ENCODE data around the gene KRT3. TPM values are rescaled to one million over a fixed set of nuclear protein-coding genes. Genes with fewer than 3 reads are reported as not detected.

The KRT3 gene
- polyA plus RNA-seq, 3 donors: not detected

- no peak overlapping the region for H3K27ac ChIP-seq (ENCODE audit: low read depth in 1 of 2, low read length in 2 of 2)
- no peaks in the 10 kb centered on the region for H3K4me1 ChIP-seq (ENCODE audit: control insufficient read depth in 1 of 2, insufficient read depth in 2 of 2, low read length in 2 of 2)
- 73% methylated on average over 2 of the region's 9 CpGs for WGBS (ENCODE audit: insufficient coverage)
- H2AFZ ChIP-seq (ENCODE audit: insufficient read depth, low read depth, low read length, poor library complexity, severe bottlenecking): no peak overlapping the region
- H3K36me3 ChIP-seq (replicated peaks in 1 of 2; ENCODE audit: control insufficient read depth in 1 of 2, insufficient read depth in 2 of 2, low read length in 2 of 2): no peaks in the 10 kb centered on the region
- no peak for TF ChIP-seq CTCF (IDR thresholded peaks at IDR 0.05)
- no peaks in the 10 kb centered on the region for H4K20me1 ChIP-seq (ENCODE audit: insufficient read depth, low read length)
- H3K9me3 Mint-ChIP-seq: peaks cover 0 to 2% (median 0%) of the 10 kb centered on the region in 7 donors
- H3K4me3 Mint-ChIP-seq: no peak overlapping the region
- H3K4me2 ChIP-seq (replicated peaks; ENCODE audit: extremely low read depth, low read length, poor library complexity, severe bottlenecking): no peak overlapping the region
- no peaks in the 10 kb centered on the region for H3K27me3 ChIP-seq (ENCODE audit: control insufficient read depth in 2 of 2, insufficient read depth in 2 of 2, low read length in 2 of 2)
- no peaks in the 10 kb centered on the region for H3K79me2 ChIP-seq (ENCODE audit: insufficient read depth, low read length)
- DNase-seq: no peak
- H3K27ac Mint-ChIP-seq: no peak overlapping the region
- no peak overlapping the region for H3K9ac ChIP-seq (ENCODE audit: insufficient read depth, low read length, poor library complexity, severe bottlenecking)
- H3K36me3 Mint-ChIP-seq: no peaks in the 10 kb centered on the region
- H3K27me3 Mint-ChIP-seq (ENCODE audit: low read depth in 3 of 3): peaks cover 4 to 11% (median 6%) of the 10 kb centered on the region in 3 donors
- H3K4me1 Mint-ChIP-seq: peaks cover 9% of the 10 kb centered on the region
- no peak overlapping the region for H3K4me3 ChIP-seq (replicated peaks in 1 of 3; ENCODE audit: low read depth in 2 of 3, low read length in 3 of 3)
- no peaks in the 10 kb centered on the region for H3K9me3 ChIP-seq (replicated peaks in 1 of 2; ENCODE audit: control insufficient read depth in 1 of 2, insufficient read depth in 1 of 2, low read length in 2 of 2)
- intact Hi-C loops (cut with micrococcal nuclease): no loop called here
These were observed 41.5 kb upstream of the KRT3 start for GRCh38 chr12:52837413-52837741.

DNA sequence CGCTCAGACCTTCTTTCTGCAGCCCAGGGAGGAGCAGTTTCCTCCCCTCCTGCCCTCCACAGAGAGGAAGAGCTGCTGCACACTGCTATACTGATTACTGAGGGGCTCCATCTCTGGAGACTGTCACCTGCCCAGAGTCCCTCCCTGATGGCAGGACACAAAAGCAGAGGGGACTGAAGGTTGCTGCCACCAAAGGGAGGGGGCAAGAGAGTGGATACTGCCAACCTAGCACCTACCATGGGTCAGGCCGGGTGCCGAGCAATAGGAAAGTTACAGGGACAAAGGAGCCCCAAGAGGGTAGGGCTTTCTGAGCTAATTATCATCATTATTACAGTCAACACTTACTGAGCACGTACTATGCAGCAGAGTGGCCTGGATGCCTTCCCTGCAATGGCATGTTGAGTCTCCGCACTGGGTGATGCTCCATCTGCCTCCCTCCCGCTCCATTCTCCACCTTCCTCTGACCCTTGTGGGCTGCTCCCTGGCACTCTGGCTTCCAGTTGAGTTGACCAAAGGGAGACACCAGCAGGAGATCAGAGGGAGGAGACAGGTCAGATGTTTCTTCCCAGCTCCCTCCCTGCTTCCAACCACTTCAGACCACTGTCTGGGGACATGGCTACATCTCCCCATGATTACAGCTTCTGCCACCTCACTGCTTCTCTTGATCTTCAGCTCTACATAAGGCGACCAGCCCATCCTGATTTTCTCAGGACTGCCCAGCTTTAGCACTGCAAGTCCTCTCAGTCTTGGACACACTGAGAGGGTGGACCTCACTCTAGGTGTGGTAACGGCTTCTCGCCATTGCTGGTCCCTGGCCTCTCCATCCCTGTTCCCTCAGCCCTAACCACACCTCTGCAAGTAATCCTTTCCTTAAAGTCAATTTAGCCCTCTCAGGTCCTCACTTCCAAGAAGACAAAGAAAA, 40.8 kb upstream of the KRT3 start:
- peaks cover 9% of the 10 kb centered on the region for H3K4me1 Mint-ChIP-seq
- intact Hi-C loops (cut with micrococcal nuclease): no loop called here
- H3K9ac ChIP-seq (ENCODE audit: insufficient read depth, low read length, poor library complexity, severe bottlenecking): no peak overlapping the region
- no peak overlapping the region for H3K4me3 Mint-ChIP-seq
- peaks cover 4 to 11% (median 8%) of the 10 kb centered on the region in 3 donors for H3K27me3 Mint-ChIP-seq (ENCODE audit: low read depth in 3 of 3)
- no peaks in the 10 kb centered on the region for H3K4me1 ChIP-seq (ENCODE audit: control insufficient read depth in 1 of 2, insufficient read depth in 2 of 2, low read length in 2 of 2)
- 96% methylated on average over 4 of the region's 9 CpGs for WGBS (ENCODE audit: insufficient coverage)
- no peaks in the 10 kb centered on the region for H4K20me1 ChIP-seq (ENCODE audit: insufficient read depth, low read length)
- H2AFZ ChIP-seq (ENCODE audit: insufficient read depth, low read depth, low read length, poor library complexity, severe bottlenecking): no peak overlapping the region
- no peak overlapping the region for H3K27ac ChIP-seq (ENCODE audit: low read depth in 1 of 2, low read length in 2 of 2)
- H3K27me3 ChIP-seq (ENCODE audit: control insufficient read depth in 2 of 2, insufficient read depth in 2 of 2, low read length in 2 of 2): no peaks in the 10 kb centered on the region
- no peaks in the 10 kb centered on the region for H3K36me3 ChIP-seq (replicated peaks in 1 of 2; ENCODE audit: control insufficient read depth in 1 of 2, insufficient read depth in 2 of 2, low read length in 2 of 2)
- no peaks in the 10 kb centered on the region for H3K9me3 ChIP-seq (replicated peaks in 1 of 2; ENCODE audit: control insufficient read depth in 1 of 2, insufficient read depth in 1 of 2, low read length in 2 of 2)
- H3K9me3 Mint-ChIP-seq: peaks cover 0 to 2% (median 0%) of the 10 kb centered on the region in 7 donors
- no peaks in the 10 kb centered on the region for H3K36me3 Mint-ChIP-seq
- no peak overlapping the region for H3K27ac Mint-ChIP-seq
- DNase-seq: no peak
- H3K79me2 ChIP-seq (ENCODE audit: insufficient read depth, low read length): no peaks in the 10 kb centered on the region
- no peak overlapping the region for H3K4me3 ChIP-seq (replicated peaks in 1 of 3; ENCODE audit: low read depth in 2 of 3, low read length in 3 of 3)
- H3K4me2 ChIP-seq (replicated peaks; ENCODE audit: extremely low read depth, low read length, poor library complexity, severe bottlenecking): no peak overlapping the region
- TF ChIP-seq CTCF (IDR thresholded peaks at IDR 0.05): no peak
